GM19239 (cell line): ENCODE measurements around the gene CDC45.

Source experiments
- DNase-seq: peaks from one replicate; pipeline ENCODE4 v3.0.0; 2011; ENCODE audit warnings: low spot score; ENCODE audit not compliant: insufficient read length
- FAIRE-seq: peaks from 2 replicates; lab custom pipeline; 2011; peaks lifted over from hg19 to GRCh38; lab: Jason Lieb, UNC

The CDC45 gene

DNA sequence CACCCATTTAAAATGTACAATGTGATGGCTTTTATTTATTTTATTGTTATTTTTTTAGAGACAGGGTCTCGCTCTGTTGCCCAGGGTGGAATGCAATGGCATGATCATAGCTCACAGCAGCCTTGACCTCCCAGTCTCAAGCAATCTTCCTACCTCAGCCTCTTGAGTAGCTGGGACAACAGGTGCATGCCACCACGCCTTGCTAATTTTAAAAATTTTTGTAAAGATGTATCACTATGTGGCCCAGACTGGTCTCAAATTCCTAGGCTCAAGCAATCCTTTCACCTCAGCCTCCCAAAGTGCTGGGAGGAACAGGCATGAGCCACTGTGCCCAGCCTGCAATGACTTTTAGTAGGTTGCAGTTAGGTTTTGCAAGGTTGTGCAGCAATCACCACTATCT, 30.2 kb downstream of the CDC45 start:
- FAIRE-seq (no peak), DNase-seq (no peak)

GRCh38 chr22:19510919-19511341, 31.2 kb downstream of the CDC45 start:
- no peak for FAIRE-seq
- no peak for DNase-seq

GRCh38 chr22:19513823-19514222, 34.1 kb downstream of the CDC45 start:
- no peak for DNase-seq
- no peak for FAIRE-seq

DNA sequence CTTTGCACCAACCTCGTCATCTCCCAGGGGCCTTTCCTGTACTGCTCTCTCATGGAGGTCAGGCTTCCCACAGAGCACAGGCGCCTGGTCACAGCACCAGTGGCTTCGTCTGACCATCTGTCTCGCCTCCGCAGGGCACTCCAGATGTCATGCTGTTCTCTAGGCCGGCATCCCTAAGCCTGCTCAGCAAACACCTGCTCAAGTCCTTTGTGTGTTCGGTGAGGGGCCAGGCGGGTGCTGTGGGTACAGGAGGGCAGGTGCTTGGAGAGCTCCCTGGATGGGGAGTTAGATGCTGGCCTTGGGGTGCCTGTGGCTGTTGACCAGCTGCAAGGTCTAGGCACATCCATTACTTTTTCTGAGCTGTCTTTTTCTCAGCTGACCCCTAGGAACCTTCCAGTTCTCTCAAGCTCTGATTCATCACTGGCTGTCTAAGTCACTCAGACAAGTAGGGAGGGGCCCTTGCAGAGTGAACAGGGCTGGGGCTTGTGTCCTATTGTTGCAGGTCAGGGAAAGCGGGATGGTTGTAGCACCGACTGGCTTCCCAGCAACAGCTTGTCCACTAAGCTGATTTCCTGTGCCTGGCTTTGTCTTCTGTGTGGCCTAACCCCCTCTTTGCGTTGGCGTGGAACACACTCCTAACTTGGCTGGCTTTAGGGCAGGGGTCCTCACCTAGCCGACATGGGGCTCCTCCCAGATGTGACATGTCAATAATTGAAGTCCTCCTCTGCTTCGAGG, 35.3 kb downstream of the CDC45 start:
- DNase-seq = no peak
- FAIRE-seq = no peak

- no peak for DNase-seq
- no peak for FAIRE-seq
Observed at GRCh38 chr22:19515654-19516377, 36.1 kb downstream of the CDC45 start.

DNA sequence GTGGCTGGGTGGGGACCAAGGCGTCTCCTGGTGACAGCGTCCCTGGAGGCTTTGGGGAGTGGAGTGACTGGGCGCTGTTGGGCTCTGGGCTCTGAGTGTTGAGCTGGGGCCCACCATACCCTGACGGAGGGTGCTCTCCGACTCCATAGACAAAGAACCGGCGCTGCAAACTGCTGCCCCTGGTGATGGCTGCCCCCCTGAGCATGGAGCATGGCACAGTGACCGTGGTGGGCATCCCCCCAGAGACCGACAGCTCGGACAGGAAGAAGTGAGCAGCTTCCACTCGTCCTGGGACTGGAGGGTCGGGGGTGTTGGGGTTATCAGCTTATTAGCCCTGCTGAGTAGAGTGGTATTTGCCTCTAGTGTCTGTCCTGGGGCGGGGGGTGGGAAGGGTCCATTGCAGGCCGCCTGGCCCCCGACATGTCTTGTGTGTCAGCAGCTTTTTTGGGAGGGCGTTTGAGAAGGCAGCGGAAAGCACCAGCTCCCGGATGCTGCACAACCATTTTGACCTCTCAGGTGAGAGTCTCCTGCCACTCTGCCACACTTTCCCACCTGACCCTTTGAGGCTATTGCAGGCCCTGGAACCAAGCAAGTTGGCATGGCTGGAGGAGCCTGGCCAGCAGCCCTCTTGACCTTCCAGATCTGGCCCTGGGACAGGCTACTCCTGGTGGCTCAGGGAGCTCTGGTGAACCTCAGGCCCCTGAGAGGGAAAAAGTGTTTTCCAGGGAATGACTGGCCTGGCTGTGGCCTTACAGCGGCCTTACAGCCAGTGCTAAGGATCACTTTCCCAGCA, 36.9 kb downstream of the CDC45 start:
- no peak for FAIRE-seq
- DNase-seq = no peak

DNA sequence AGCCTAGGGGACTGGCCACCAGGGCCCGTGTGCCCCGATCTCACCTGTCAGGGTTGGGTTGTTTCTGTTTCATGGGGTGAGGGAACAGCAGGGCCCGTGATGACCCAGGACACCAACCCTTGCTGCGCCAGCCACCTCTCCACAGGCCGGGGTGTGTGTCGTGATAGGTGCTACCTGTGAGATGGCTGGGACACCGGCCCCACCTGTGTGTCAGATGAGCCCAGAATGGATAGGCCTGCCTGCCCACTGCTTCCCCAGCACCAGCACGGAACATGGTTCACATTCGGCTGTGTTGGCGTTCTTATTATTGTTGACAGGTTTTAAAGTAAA, 37.4 kb downstream of the CDC45 start:
- DNase-seq (no peak), FAIRE-seq (no peak)

GRCh38 chr22:19517919-19518611, 38.3 kb downstream of the CDC45 start:
- FAIRE-seq (no peak), DNase-seq (no peak)

- no peak for FAIRE-seq
- no peak for DNase-seq
Observed at GRCh38 chr22:19518635-19519034, 38.9 kb downstream of the CDC45 start.

- DNase-seq (no peak), FAIRE-seq (no peak)
Observed at GRCh38 chr22:19519041-19519926, 39.6 kb downstream of the CDC45 start.

GRCh38 chr22:19520007-19520406, 40.3 kb downstream of the CDC45 start:
- DNase-seq (no peak), FAIRE-seq (no peak)

DNA sequence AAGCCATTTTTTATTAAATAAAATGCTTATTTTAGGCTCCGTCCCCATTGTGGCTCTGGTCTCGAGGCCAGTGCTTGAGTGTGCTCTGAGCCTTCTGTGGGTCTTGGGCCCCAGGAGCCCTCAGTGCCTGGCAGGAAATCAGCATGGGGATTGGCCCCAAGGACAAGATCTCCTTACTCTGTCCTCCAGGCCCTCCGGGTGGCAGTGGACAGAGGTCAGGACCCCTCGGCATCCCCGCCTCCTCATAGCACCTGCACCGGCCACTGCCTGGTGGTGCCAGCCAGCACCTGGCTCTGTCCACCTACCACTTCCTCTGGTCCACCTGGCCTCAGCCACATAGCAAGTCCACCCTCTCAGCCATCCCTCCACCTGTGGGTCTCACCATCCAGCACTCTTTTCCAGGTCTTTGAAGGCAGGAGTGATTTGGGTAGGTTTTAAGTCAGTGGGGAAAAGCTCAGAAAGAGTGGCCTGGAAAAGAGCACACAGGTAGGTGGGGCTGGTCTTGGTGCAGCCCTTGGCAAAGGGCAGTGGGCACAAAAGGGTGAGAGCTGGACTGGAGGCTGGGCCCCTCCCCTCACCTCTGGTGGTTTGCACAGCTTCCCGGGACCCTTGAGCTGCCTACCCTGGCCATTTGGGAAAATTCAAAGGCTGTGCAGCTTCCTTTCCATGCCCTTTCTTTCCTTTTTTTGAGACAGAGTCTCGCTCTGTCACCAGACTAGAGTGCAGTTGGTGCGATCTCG, 41.0 kb downstream of the CDC45 start:
- FAIRE-seq = no peak

GRCh38 chr22:19522190-19522880, 42.6 kb downstream of the CDC45 start:
- FAIRE-seq (no peak), DNase-seq (no peak)

More for the DNA sequence above, 41.0 kb downstream of the CDC45 start:
- no peak for DNase-seq

DNA sequence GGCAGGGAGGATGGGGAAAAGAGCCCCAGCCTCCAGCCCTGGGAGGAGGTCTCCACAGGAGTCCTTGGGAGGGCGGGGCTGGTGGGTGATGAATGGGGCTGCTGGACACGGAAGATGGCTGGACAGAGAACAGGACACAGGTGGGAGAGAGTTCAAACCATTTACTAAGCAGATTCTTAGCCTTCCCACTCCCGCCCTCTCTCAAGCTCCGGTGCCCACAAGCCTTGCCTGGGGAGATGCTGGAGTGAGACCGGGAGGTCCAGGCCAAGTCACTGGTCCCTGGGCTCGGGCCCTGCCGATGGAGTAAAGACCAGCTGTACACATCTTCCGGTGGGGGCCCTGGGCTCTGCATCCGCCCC, 43.1 kb downstream of the CDC45 start:
- FAIRE-seq (no peak), DNase-seq (no peak)

DNA sequence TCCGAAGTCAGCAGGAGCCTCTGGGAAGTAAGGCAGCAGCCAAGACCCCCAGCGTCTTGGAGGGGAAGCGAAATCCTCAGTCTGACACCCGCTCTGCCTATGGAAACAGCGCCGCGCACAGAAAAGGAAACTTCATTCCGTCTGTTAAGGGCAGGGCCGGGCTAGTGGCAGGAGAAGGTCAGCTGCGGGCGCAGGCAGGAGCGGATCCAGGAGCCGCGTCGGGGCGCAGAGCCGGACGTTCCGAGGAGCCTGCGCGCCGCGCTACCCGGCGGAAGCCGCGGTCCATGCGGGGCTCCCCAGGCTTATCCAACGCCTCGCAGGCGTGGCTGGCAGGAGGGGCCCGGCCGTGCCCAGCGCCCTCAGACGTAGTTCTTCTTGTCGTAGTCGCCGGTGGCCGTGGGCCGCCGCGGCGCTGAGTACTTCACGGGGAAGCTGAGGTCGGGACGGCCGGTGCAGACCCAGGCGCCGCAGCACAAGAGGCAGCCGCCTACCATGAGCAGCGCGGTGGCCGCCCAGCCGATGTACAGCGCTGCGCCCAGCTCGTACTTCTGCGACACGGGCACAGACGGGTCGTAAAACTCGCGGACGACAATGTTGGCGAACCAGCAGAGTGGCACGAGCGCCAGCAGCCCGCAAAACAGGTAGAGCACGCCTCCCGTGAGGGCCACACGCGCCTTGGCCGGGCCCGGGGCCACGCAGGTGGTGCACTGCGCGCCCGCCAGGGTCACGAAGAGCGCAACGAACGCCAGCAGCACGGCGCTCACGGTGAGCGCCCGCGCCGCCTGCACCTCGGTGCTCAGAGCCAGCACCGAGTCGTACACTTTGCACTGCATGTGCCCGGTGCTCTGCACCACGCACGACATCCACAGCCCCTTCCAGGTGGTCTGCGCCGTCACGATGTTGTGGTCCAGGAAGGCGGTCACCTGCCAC, 43.8 kb downstream of the CDC45 start:
- DNase-seq (no peak), FAIRE-seq (no peak)

DNA sequence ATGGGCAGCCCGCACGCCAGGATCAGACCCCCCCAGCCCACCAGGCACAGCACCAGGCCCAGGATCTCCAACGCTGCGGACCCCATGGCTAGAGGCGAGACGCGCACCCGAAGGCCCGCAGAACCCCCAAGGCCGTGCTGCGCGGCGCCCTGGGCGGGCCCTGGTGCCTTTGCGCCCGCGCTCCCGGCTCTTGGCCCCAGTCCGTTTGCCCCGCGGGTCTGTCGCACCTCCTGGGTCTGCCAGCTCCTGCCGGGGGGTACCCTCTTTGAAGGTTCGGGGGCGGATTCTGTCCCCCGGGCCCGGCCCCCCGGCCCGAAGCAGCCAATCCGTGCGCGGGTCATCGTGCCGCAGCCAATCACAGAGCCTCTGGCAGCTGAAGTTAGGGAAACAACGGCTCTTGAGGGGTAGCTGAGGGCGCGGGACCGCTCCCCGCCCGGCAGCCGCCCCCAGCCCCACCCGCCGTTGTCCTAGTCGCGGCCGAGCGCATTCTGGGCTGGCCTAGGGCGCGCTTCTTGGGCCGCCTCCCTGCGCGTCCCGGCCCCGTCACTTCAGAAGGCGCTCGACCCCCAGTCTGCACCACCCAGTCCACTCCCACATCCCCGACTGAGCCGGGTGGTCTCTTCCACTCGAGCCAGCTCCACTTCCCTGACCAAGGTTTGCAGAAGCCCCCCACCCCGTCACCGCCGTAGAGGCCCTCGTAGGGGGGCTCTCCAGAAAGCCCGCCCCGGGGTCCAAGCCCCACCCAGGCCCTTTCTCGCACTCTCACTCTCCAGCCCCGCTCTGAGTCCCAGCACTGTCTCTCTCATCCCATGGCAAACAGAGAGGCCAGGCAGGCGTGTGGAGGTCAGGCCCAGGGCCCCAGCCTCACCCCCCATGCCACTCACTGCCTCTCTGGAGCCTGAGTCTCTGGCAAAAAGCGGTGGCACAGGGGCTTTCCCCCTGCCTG, 44.7 kb downstream of the CDC45 start, which contains the start of gene CLDN5:
CLDN5 (minus strand) TSS at position 241 of the 946 bp plus-strand sequence; CDS start at position 86, 155 bp downstream.
- FAIRE-seq = no peak

More for the DNA sequence above, 44.7 kb downstream of the CDC45 start, which contains the start of gene CLDN5:
- DNase-seq = no peak
